Measurements from ENCODE around the gene GPR35.

DNA sequence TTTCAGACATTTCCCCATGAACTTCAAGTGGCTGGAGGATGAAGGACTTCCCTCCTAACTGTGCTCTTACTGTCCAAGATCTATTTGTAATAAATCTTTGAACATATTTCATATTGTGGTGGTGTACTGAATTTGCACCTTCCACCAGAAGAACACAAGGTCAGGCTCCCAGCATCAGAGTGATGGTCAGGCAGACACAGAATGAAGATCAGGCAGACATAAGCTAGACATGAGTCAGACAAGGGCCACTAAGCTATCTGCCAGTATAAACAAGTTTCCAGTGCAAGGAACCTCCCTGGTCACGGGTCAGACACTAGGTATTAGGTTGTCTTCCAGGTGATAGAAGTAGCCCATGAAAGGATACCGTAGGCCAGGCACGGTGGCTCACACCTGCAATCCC, 37.4 kb downstream of the GPR35 start:
- no peak for TF ChIP-seq EZH2 (IDR thresholded peaks at IDR 0.05; ENCODE audit: borderline replicate concordance, low read depth, low read length, severe bottlenecking)
- no peak for TF ChIP-seq CTCF (IDR thresholded peaks at IDR 0.05; ENCODE audit: borderline replicate concordance, extremely low read depth, low read length, poor library complexity, severe bottlenecking)

All from DND-41 (cell line).